ENCODE measurements around the gene ATP8A1. TPM values are rescaled to one million over a fixed set of nuclear protein-coding genes. Genes with fewer than 3 reads are reported as not detected.
"Not testable (repeated sequence)": the region's sequence is repeated elsewhere in the genome, so short reads cannot be mapped to it uniquely, and the experiment has no call there.

The ATP8A1 gene
- total RNA-seq, 8 experiments from 2014 or later: 1.1 to 44.1 (median 31.6) TPM

DNA sequence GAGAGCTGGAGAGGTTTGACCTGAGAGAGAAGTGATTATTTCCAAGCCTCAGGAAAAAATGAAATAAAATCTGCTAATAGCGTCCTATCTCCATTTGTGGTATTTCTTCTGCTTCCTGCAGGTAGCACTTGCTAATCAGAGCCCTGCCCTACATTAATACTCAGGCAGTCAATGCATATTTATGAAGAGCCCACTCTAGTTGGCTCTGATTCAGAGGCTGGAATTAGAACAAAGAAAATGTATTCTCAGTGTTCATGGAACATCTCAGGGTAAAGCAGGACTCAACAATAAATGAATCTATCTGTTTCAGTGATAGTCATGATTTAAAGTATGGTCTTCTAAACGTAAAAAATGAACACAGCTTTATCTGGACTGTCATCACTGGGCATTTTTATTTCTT lies 1.4 kb upstream of the ATP8A1 start:
- no peak for ATAC-seq (replicated peaks in 6 of 8)
- peak overlapping the region in 4 of 5 donors; percentile 55 to 96 (median 82) for H3K4me3 ChIP-seq
- 0 to 58% (median 50%) methylated on average over 1 to 2 of the region's 2 CpGs; no CpG with 5 or more reads in 1 of the 10 experiments for WGBS, 10 experiments
- H3K27ac ChIP-seq: peak overlapping the region in 1 of 2 donors; percentile 46
- peaks cover 22 to 25% of the 10 kb centered on the region in 2 donors for H3K4me1 ChIP-seq (replicated peaks in 1 of 2)
- in situ Hi-C loops (cut with MboI; ENCODE audit: low pct_unique_long_range_greater_than_20kb in 2 of 9, low sequenced_read_pairs in 9 of 9, unreplicated experiment in 9 of 9): no loop called here

DNA sequence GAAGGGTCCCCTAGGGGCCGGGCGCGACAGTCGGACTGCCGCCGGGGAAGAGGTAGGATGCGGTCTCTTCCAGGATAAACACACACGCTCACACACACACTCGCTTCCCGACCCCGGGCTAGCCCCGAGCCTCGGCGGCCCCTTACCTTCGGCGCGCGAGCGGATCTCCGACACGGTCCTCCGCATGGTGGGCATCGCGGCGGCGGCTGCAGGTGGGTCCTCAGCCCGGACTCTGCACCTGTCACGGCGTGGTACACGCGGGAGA lies 294 bp downstream of the ATP8A1 start:
- in situ Hi-C loops (cut with MboI; ENCODE audit: low pct_unique_long_range_greater_than_20kb in 2 of 9, low sequenced_read_pairs in 9 of 9, unreplicated experiment in 9 of 9): no loop called here
- 0% methylated on average over 1 of the region's 31 CpGs; no CpG with 5 or more reads in 9 of the 10 experiments for WGBS, 10 experiments
- peaks cover 22 to 25% of the 10 kb centered on the region in 2 donors for H3K4me1 ChIP-seq (replicated peaks in 1 of 2)
- peak overlapping the region; percentile 55 to 96 (median 74) for H3K4me3 ChIP-seq
- peak overlapping the region; percentile 58 to 99 for H3K27ac ChIP-seq
- peak in 2 of 8 experiments; percentile 4 to 10 for ATAC-seq (replicated peaks in 6 of 8)

DNA sequence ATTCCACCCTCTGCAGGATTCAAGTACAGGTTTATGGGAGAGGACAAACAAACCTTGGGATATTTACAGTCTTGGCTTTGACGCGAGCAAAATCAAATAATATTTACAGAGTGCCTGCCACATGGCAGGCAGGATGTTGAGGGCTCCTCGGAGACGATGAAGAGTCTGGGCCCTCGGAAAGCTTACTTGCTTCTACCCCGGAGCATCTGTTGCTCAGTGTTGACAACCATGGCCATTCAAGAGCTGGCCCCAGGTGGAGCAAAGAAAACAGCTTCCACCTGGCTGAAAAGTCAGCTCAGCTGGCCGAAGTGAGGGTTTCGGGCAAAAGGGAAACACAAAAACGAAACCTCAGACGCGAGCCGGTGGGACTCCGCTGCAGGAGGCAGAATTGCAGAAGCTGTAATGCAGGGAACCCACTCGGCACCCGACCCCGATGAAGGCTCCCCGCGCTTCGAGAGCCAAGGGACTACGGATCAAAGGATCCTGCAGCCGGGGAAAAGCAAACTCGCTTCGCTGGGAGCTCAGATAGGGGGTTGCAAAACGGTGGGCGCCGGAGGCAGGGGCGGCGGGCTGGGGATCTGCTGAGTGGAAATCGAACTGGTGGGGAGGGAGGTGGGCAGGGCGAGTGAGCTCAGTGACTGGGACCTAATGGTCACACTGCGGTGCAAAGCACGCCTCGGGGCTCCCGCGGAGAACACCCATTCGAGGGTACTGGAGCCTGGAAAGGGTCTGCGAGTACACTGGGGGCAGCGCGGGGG lies 805 bp downstream of the ATP8A1 start:
- Histone ChIP-seq H3K4me1 (replicated peaks in 1 of 2) (peaks cover 22 to 25% of the 10 kb centered on the region in 2 donors), H3K27ac (peak overlapping the region; percentile 58 to 99), H3K4me3 (peak overlapping the region; percentile 55 to 96 (median 74))
- WGBS, 10 experiments: 0 to 40% (median 7%) methylated on average over 1 to 15 of the region's 39 CpGs; no CpG with 5 or more reads in 4 of the 10 experiments
- ATAC-seq (replicated peaks in 6 of 8): peak; percentile 5 to 46 (median 35)
- in situ Hi-C loops (cut with MboI; ENCODE audit: low pct_unique_long_range_greater_than_20kb in 2 of 9, low sequenced_read_pairs in 9 of 9, unreplicated experiment in 9 of 9): no loop called here

DNA sequence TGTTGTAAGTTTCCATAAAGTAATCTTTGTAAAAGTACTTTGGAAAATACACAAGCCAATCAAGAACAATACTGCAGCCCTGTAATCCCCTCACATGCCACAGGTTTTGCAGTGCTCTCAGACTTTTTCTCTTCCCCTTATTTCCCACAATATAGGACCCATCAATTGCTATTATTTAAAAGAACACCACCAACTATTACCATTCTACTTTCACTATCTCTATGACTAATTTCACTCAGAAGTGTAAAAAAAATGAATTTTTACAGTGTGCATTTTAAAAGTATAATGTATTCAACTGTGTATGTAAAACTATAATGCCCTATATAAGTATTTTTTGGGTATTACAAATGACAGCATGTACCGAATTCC lies 1.7 kb downstream of the ATP8A1 start:
- peaks cover 22 to 25% of the 10 kb centered on the region in 2 donors for H3K4me1 ChIP-seq (replicated peaks in 1 of 2)
- peak overlapping the region; percentile 55 to 96 (median 74) for H3K4me3 ChIP-seq
- H3K27ac ChIP-seq: no peak overlapping the region
- 43 to 100% (median 63%) methylated on average over 1 of the region's 1 CpG; no CpG with 5 or more reads in 1 of the 10 experiments for WGBS, 10 experiments
- in situ Hi-C loops (cut with MboI; ENCODE audit: low pct_unique_long_range_greater_than_20kb in 2 of 9, low sequenced_read_pairs in 9 of 9, unreplicated experiment in 9 of 9): no loop called here
- no peak for ATAC-seq (replicated peaks in 6 of 8)

DNA sequence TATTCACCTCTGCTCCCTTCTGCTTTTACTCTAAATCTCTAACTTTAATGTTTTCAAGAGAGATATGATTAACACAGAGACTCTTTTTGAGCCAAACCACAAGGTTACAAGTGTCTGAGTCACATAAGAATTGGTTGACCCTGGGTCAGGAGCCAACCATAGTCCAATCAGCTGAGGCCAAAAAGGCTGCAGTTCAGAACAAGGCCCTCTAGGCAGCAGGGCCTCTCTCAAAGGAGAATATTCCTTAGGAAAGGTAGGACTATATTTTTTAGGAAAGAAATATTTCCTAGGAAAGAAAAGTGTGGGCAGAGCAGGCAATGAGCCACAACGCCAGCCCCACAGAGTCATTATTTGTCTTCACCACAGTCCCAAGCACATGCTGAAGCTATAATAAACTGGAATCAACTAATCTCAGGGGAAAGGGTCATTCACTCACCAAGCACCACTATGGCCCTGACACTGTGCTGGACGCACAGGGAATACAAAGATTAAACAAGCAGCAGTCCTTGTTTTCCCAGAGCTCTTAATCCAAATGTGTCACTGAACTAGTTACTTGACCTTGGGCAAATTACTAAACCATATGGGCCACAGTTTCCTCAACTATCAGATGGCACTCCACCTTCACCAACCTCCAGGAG lies 2.2 kb downstream of the ATP8A1 start:
- Histone ChIP-seq H3K27ac (no peak overlapping the region), H3K4me3 (peak overlapping the region; percentile 3 to 96 (median 74)), H3K4me1 (replicated peaks in 1 of 2) (peaks cover 22 to 25% of the 10 kb centered on the region in 2 donors)
- ATAC-seq (replicated peaks in 6 of 8): no peak
- 20 to 75% (median 50%) methylated on average over 1 to 2 of the region's 2 CpGs; no CpG with 5 or more reads in 5 of the 10 experiments for WGBS, 10 experiments
- in situ Hi-C loops (cut with MboI; ENCODE audit: low pct_unique_long_range_greater_than_20kb in 2 of 9, low sequenced_read_pairs in 9 of 9, unreplicated experiment in 9 of 9): no loop called here

DNA sequence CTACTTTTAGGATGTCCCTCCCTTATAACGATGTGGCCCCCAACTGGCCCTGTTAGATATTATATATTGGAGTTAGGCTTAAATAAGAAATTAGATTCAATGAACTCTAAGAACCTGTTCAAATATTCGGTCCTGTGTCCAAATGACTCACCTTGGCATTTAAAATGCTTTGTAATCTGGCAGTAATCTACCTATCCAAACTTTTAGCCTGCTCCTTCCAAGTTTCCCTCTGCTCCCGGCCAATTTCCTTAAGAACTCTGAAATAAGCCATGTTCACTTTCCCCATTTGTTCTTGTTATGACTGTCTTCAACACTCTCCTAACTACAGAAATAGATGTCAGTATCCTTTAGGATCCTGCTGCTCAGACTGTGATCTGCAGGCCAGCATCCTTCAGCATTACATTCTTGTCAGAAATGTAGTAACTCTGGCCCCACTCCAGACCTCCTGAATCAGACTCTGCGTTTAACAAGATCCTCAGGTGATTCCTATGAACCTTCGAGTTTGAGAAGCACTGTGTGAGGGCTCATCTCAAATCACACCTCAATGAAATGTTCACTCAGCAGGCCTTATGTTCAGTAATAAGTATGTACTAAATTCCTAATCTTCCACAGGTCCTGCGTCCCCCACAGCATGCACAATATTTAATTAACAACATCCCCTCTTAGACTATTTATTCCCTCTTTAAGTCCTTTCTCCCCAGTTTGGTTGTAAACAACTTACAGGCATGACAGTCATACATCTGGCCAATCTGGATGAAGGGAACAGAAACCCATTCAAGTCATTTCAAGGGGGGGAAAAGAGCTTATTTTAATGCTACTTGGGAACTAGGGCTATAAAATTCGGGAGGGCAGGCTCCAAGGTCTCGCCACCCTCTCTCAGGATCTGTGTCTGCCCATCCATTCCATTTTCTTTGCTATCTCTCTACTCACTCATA lies 3.0 kb downstream of the ATP8A1 start:
- no peak overlapping the region for H3K4me3 ChIP-seq
- H3K4me1 ChIP-seq (replicated peaks in 1 of 2): peaks cover 22 to 24% of the 10 kb centered on the region in 2 donors
- 27 to 100% (median 85%) methylated on average over 1 to 8 of the region's 8 CpGs for WGBS, 10 experiments
- ATAC-seq (replicated peaks in 6 of 8): no peak
- H3K27ac ChIP-seq: no peak overlapping the region
- in situ Hi-C loops (cut with MboI; ENCODE audit: low pct_unique_long_range_greater_than_20kb in 2 of 9, low sequenced_read_pairs in 9 of 9, unreplicated experiment in 9 of 9): no loop called here

DNA sequence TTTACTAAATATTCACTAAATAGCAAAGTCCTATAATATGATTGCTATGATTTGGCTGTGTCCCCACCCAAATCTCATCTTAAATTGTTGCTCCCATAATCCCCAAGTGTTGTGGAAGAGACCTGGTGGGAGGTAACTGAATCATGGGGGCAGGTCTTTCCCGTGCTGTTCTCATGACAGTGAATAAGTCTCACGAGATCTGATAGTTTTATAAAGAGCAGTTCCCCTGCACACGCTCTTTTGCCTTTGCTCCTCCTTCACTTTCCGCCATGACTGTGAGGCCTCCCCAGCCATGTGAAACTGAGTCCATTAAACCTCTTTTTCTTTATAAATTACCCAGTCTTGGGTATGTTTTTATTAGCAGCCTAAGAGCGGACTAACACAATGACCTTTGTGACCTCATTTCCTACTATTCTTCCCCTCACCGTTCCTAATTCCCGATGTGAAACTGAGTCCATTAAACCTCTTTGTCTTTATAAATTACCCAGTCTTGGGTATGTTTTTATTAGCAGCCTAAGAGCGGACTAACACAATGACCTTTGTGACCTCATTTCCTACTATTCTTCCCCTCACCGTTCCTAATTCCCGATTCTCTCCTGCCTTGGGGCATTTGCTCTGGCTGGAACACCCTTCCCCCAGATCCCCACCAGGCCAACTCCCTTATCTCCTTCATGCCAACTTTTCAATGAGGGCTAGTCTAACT lies 4.2 kb downstream of the ATP8A1 start:
- H3K27ac ChIP-seq; H3K4me3 ChIP-seq; in situ Hi-C loops (cut with MboI; ENCODE audit: low pct_unique_long_range_greater_than_20kb in 2 of 9, low sequenced_read_pairs in 9 of 9, unreplicated experiment in 9 of 9); ATAC-seq (replicated peaks in 6 of 8): not testable (repeated sequence)
- peaks cover 13 to 14% of the 10 kb centered on the region in 2 donors for H3K4me1 ChIP-seq (replicated peaks in 1 of 2)
- WGBS, 10 experiments: 36 to 100% (median 92%) methylated on average over 1 to 9 of the region's 10 CpGs; no CpG with 5 or more reads in 2 of the 10 experiments

DNA sequence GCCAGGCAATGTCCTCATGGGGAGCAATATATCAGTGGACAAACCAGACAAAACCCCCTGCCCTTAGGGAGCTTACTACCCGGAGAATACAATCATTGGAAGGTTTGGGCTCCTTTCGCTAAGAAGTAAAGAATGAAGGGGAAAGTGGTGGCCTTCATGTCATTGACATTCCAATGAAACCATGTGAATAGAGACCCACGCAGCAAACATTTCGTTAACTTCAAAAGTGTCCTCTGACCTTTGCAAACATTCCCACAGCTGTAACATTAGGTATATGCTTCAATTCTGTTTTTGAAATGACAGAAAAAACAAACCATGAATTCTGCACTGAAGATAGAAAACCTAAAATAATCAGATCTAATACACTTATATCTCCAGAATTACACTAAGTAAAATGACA lies 7.0 kb downstream of the ATP8A1 start:
- H3K27ac ChIP-seq: no peak overlapping the region
- H3K4me3 ChIP-seq: no peak overlapping the region
- in situ Hi-C loops (cut with MboI; ENCODE audit: low pct_unique_long_range_greater_than_20kb in 2 of 9, low sequenced_read_pairs in 9 of 9, unreplicated experiment in 9 of 9): no loop called here
- WGBS, 10 experiments: 46 to 100% (median 78%) methylated on average over 2 to 4 of the region's 4 CpGs; no CpG with 5 or more reads in 1 of the 10 experiments
- no peak for ATAC-seq (replicated peaks in 6 of 8)
- peaks cover 5 to 6% of the 10 kb centered on the region in 2 donors for H3K4me1 ChIP-seq (replicated peaks in 1 of 2)

DNA sequence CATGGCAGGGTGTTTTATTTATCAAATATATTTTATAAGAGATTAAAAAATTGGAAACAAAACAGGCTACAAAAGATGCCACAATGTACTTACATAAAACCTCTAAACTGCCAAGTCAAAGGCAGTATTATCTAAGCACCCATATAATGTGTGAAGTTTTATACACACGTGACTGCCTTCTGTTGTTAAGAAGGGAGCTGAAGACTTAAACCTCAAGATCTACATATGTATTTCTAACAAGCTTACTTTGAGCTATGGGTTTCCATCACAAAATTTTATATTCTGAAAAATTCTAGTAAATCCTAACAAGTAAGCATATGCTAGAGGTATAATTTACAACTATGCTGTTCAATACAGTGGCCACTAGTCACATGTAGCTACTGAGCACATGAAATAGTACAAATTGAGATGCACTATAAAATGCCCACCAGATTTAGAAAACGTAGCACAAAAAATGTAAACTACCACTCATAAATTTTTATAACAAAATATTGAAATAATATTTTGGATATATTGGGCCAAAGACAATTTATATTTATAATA lies 9.8 kb downstream of the ATP8A1 start:
- ATAC-seq (replicated peaks in 6 of 8): peak in 1 of 8 experiments; percentile 26
- in situ Hi-C loops (cut with MboI; ENCODE audit: low pct_unique_long_range_greater_than_20kb in 2 of 9, low sequenced_read_pairs in 9 of 9, unreplicated experiment in 9 of 9): no loop called here
- Histone ChIP-seq H3K4me1 (replicated peaks in 1 of 2) (no peaks in the 10 kb centered on the region), H3K27ac (no peak overlapping the region), H3K4me3 (no peak overlapping the region)
- WGBS, 10 experiments: 5 to 88% (median 59%) methylated on average over 1 to 2 of the region's 2 CpGs; no CpG with 5 or more reads in 1 of the 10 experiments

DNA sequence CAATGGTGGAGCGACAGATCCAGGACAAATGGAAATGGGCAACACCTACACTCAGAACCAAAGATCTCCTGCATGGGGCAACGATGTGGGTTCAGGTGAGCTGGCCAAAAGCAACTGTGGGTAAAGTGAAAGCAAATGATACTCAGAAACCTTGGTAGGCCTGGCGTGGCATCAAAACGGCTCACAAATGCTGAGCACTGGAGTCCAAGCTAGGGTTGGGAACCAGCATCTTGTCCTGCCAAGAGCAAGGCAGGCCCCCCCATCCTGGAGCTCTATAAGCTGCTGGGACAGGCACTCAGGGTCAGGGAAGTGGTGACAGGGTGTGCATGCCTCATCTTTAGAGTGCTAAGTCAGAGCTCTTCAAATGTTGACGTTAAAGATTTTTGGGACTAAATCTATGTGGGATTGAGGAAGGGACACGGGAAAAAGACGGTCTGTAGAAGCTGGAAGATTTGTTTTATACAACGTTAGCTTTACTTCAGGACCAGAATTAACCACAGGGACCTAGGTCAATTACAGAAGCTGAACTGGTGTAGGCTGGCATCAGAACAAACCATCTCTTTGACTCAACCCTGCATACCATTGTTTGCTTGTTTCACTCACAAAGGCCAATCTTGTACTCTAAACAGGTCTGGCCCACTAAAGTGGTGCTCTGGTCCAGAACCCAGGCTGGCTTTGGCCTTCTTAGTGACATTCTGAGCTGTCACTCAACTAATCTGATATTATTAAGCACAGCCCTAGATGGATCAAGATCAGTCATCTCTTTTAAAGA lies 10.7 kb downstream of the ATP8A1 start:
- Histone ChIP-seq H3K4me3 (no peak overlapping the region), H3K4me1 (replicated peaks in 1 of 2) (no peaks in the 10 kb centered on the region), H3K27ac (no peak overlapping the region)
- in situ Hi-C loops (cut with MboI; ENCODE audit: low pct_unique_long_range_greater_than_20kb in 2 of 9, low sequenced_read_pairs in 9 of 9, unreplicated experiment in 9 of 9): no loop called here
- no peak for ATAC-seq (replicated peaks in 6 of 8)
- WGBS, 10 experiments: 0 to 100% (median 93%) methylated on average over 1 to 7 of the region's 8 CpGs; no CpG with 5 or more reads in 1 of the 10 experiments

DNA sequence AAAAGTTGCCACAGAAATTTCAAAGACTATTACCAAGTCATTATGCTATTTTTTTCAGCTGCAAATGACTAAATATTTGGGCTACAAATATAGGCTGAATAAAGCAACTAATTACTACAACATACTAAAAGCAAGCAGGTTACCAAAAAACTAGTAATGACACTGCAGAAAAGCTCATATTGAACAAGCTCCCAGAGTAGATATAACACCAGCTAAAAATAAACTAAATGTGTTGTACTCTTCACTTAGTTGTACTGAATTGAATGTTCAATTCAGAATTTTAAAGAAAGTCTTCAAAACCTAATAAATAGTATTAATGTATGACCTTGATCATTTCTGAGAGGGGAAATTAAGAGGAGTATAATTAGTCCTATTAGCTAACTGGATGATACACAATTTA lies 12.0 kb downstream of the ATP8A1 start:
- Histone ChIP-seq H3K4me1 (replicated peaks in 1 of 2) (no peaks in the 10 kb centered on the region), H3K27ac (no peak overlapping the region), H3K4me3 (no peak overlapping the region)
- in situ Hi-C loops (cut with MboI; ENCODE audit: low pct_unique_long_range_greater_than_20kb in 2 of 9, low sequenced_read_pairs in 9 of 9, unreplicated experiment in 9 of 9): no loop called here
- no peak for ATAC-seq (replicated peaks in 6 of 8)

DNA sequence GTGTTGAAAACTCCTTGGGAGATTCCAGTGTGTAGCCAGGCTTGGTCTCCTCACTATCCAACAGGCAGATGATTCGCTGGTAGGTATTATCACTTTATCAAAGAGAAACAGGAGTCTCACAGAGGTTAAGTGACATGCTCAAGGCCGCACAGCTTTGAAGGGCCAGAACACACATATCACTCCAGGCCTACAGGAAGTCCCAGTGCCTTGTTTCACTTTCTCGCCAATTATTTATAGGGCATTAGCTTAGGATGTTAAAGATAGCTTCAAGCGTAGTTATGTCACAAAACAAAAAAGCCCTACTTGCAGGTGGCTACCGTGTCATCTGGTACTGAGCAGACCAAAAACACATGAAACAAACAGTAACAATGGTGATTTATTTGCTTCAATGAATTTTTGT lies 13.2 kb downstream of the ATP8A1 start:
- Histone ChIP-seq H3K4me1 (replicated peaks in 1 of 2) (peaks cover 0 to under 1% of the 10 kb centered on the region in 2 donors), H3K27ac (no peak overlapping the region), H3K4me3 (no peak overlapping the region)
- 66 to 100% (median 96%) methylated on average over 1 to 5 of the region's 5 CpGs; no CpG with 5 or more reads in 1 of the 10 experiments for WGBS, 10 experiments
- in situ Hi-C loops (cut with MboI; ENCODE audit: low pct_unique_long_range_greater_than_20kb in 2 of 9, low sequenced_read_pairs in 9 of 9, unreplicated experiment in 9 of 9): no loop called here
- ATAC-seq (replicated peaks in 6 of 8): no peak

Data from motor neuron (in vitro differentiated cells).